Measurements from ENCODE around the gene HIF1AN.

- TF ChIP-seq CTCF (IDR thresholded peaks at IDR 0.05) (no peak), EZH2 (IDR thresholded peaks at IDR 0.05; ENCODE audit: borderline replicate concordance, insufficient read depth, low read depth, low read length, poor library complexity, severe bottlenecking) (no peak)
Measured at GRCh38 chr10:100567826-100568225, 32.1 kb downstream of the HIF1AN start.

Measured in B cell (primary cell).